ENCODE data around the gene FAM219A. TPM values are rescaled to one million over a fixed set of nuclear protein-coding genes. Genes with fewer than 3 reads are reported as not detected.

FAM219A gene
- total RNA-seq, 1 experiment from 2014 or later = 13.0 TPM

GRCh38 chr9:34403554-34404380, 54.6 kb downstream of the FAM219A start:
- DNase-seq (ENCODE audit: low read depth) = peak; percentile 66

- no peak for DNase-seq (ENCODE audit: low read depth)
Measured at GRCh38 chr9:34400686-34401602, 57.4 kb downstream of the FAM219A start.

GRCh38 chr9:34400275-34400674, 58.1 kb downstream of the FAM219A start:
- no peak for DNase-seq (ENCODE audit: low read depth)

GRCh38 chr9:34399729-34400128, 58.6 kb downstream of the FAM219A start:
- no peak for DNase-seq (ENCODE audit: low read depth)

GRCh38 chr9:34398875-34399274, 59.5 kb downstream of the FAM219A start:
- DNase-seq (ENCODE audit: low read depth) = no peak

- no peak for DNase-seq (ENCODE audit: low read depth)
Measured at GRCh38 chr9:34396276-34397214, 61.8 kb downstream of the FAM219A start.

- DNase-seq (ENCODE audit: low read depth) = no peak
Measured at GRCh38 chr9:34392511-34392910, 65.9 kb downstream of the FAM219A start.

GRCh38 chr9:34387239-34387638, 71.1 kb downstream of the FAM219A start:
- no peak for DNase-seq (ENCODE audit: low read depth)

- no peak for DNase-seq (ENCODE audit: low read depth)
Measured at GRCh38 chr9:34386656-34387055, 71.7 kb downstream of the FAM219A start.

- DNase-seq (ENCODE audit: low read depth) = no peak
Measured at GRCh38 chr9:34385561-34386230, 72.7 kb downstream of the FAM219A start.

GRCh38 chr9:34384368-34385165, 73.8 kb downstream of the FAM219A start:
- peak; percentile 42 for DNase-seq (ENCODE audit: low read depth)

GRCh38 chr9:34383904-34384303, 74.5 kb downstream of the FAM219A start:
- no peak for DNase-seq (ENCODE audit: low read depth)

GRCh38 chr9:34382879-34383278, 75.5 kb downstream of the FAM219A start:
- no peak for DNase-seq (ENCODE audit: low read depth)

- no peak for DNase-seq (ENCODE audit: low read depth)
Measured at GRCh38 chr9:34382054-34382453, 76.3 kb downstream of the FAM219A start.

- DNase-seq (ENCODE audit: low read depth) = no peak
Measured at GRCh38 chr9:34381323-34381722, 77.0 kb downstream of the FAM219A start.

GRCh38 chr9:34380511-34381315, 77.7 kb downstream of the FAM219A start:
- peak; percentile 39 for DNase-seq (ENCODE audit: low read depth)

- DNase-seq (ENCODE audit: low read depth) = no peak
Measured at GRCh38 chr9:34380034-34380510, 78.3 kb downstream of the FAM219A start.

GRCh38 chr9:34379334-34380033, 78.9 kb downstream of the FAM219A start:
- peak; percentile 68 for DNase-seq (ENCODE audit: low read depth)
